K562 (cell line): ENCODE results near the gene RDH13. TPM values are rescaled to one million over a fixed set of nuclear protein-coding genes. Genes with fewer than 3 reads are reported as not detected.

Source experiments
- ATF1 ChIP-seq, 2 experiments: fragments of 450-650 bp in 1 of 2; IDR thresholded peaks; 2 replicates each; pipeline ENCODE4 v1.6.1; 2016; ENCODE audit warnings: missing compliant biosample characterization in 1 of 2, missing genetic modification characterization in 1 of 2
- BHLHE40 ChIP-seq: IDR thresholded peaks from 2 replicates; pipeline ENCODE4 v1.6.1; 2011; ENCODE audit warnings: low read length, improper control_type of control experiment
- CREB1 ChIP-seq, 2 experiments: sonication (generic) in 1 of 2; formaldehyde crosslinking in 1 of 2; IDR thresholded peaks; 2 replicates each; pipeline versions ENCODE4 v1.6.1 to v1.8.0; 2012 to 2022; ENCODE audit warnings: inconsistent platforms in 1 of 2, mild to moderate bottlenecking in 1 of 2, missing genetic modification reagents in 1 of 2, moderate library complexity in 1 of 2
- HLTF ChIP-seq: fragments of 450-650 bp; IDR thresholded peaks from 2 replicates; pipeline ENCODE4 v1.6.1; 2016
- KDM5B ChIP-seq: fragments of 200-600 bp; sonication (generic); IDR thresholded peaks from 2 replicates; pipeline ENCODE4 v1.6.1; 2012; ENCODE audit warnings: low read depth, mild to moderate bottlenecking, moderate library complexity, low read length, control low read depth, inconsistent platforms; ENCODE audit not compliant: insufficient replicate concordance
- MED1 ChIP-seq: sonication (generic); formaldehyde crosslinking; IDR thresholded peaks from 2 replicates; pipeline ENCODE4 v1.8.1; 2023; ENCODE audit warnings: missing genetic modification reagents, borderline replicate concordance
- NR2C1 ChIP-seq, 2 experiments: fragments of 450-650 bp; IDR thresholded peaks; 2 replicates each; pipeline ENCODE4 v1.6.1; 2017; ENCODE audit warnings: mild to moderate bottlenecking in 2 of 2, antibody characterized with exemption in 1 of 2, inconsistent platforms in 1 of 2, missing compliant biosample characterization in 1 of 2, missing genetic modification characterization in 1 of 2
- OTX1 ChIP-seq: fragments of 450-650 bp; formaldehyde crosslinking; IDR thresholded peaks from 2 replicates; pipeline ENCODE4 v1.4.0; 2022; ENCODE audit warnings: mild to moderate bottlenecking
- PHF8 ChIP-seq: fragments of 200-600 bp; sonication (generic); IDR thresholded peaks from 2 replicates; pipeline ENCODE4 v1.6.1; 2012; ENCODE audit warnings: mixed run types, mild to moderate bottlenecking, inconsistent platforms, low read length, moderate library complexity, borderline replicate concordance
- SIN3A ChIP-seq, 2 experiments: fragments of 150-350 bp in 1 of 2; IDR thresholded peaks; 2 replicates each; pipeline ENCODE4 v1.6.1; 2011 to 2016; ENCODE audit warnings: borderline replicate concordance in 2 of 2, low read depth in 2 of 2, low read length in 2 of 2, mild to moderate bottlenecking in 2 of 2, moderate library complexity in 2 of 2; ENCODE audit not compliant: control insufficient read depth in 1 of 2
- SPI1 ChIP-seq: IDR thresholded peaks from 2 replicates; pipeline ENCODE4 v1.6.1; 2011; ENCODE audit warnings: low read depth, low read length, control low read depth, borderline replicate concordance
- SRSF7 ChIP-seq: fragments of 200-400 bp; formaldehyde crosslinking; optimal IDR thresholded peaks from 2 replicates; pipeline ENCODE3; 2017; ENCODE audit warnings: mild to moderate bottlenecking, low read depth, low read length
- TRIM24 ChIP-seq, 2 experiments: fragments of 450-650 bp; IDR thresholded peaks; 2 replicates each; pipeline ENCODE4 v1.6.1; 2016
- ZFPM2 ChIP-seq: fragments of 250-450 bp; sonication (Bioruptor Pico); IDR thresholded peaks from 2 replicates; pipeline ENCODE4 v1.5.1; 2022; ENCODE audit warnings: mild to moderate bottlenecking
- ZKSCAN1 ChIP-seq: fragments of 150-350 bp; IDR thresholded peaks from 2 replicates; pipeline ENCODE4 v1.6.1; 2016; ENCODE audit warnings: low read depth, low read length
- ZNF12 ChIP-seq: sonication (generic); formaldehyde crosslinking; IDR thresholded peaks from 2 replicates; pipeline ENCODE4 v1.4.0; 2020; ENCODE audit warnings: mild to moderate bottlenecking, missing genetic modification reagents
- ZNF140 ChIP-seq: fragments of 250-450 bp; sonication (Bioruptor Pico); IDR thresholded peaks from 2 replicates; pipeline ENCODE4 v1.8.0; 2021; ENCODE audit warnings: moderate library complexity, mild to moderate bottlenecking, inconsistent platforms
- ZNF263 ChIP-seq: sonication (generic); formaldehyde crosslinking; IDR thresholded peaks from 2 replicates; pipeline ENCODE4 v1.8.0; 2022; ENCODE audit warnings: mild to moderate bottlenecking, missing genetic modification reagents, borderline replicate concordance
- ZNF589 ChIP-seq: fragments of 200-800 bp; sonication (Bioruptor generic); IDR thresholded peaks from 2 replicates; pipeline ENCODE4 v1.6.1; 2016; ENCODE audit warnings: low read depth, missing genetic modification characterization, missing compliant biosample characterization
- ZNF696 ChIP-seq: fragments of 250-450 bp; sonication (Bioruptor Pico); conservative IDR thresholded peaks from 2 replicates; pipeline ENCODE4 v1.4.0; 2020; ENCODE audit warnings: mild to moderate bottlenecking, moderate library complexity
- polyA plus RNA-seq, 8 experiments: library from polyadenylated mRNA; depleted of rRNA in 4 of 8; stranded (reverse) in 5 of 8; unstranded in 3 of 8; fragments of >200 nt; fragmentation: Nextera tagmentation in 2 of 8; fragmentation: Illumina TruSeq in 1 of 8; extraction: Ambion mirVana in 2 of 8; extraction: Trizol in 1 of 8; gene quantifications; 2 replicates each; pipeline versions ENCODE4 v1.2.1 to v1.2.3, GENCODE V29; 2011 to 2014; ENCODE audit warnings: inconsistent platforms in 1 of 8, missing spikeins in 1 of 8
- total RNA-seq, 7 experiments: library from RNA; depleted of rRNA in 6 of 7; stranded (reverse); fragments of >200 nt in 6 of 7; fragmentation: Illumina TruSeq in 2 of 7; extraction: Trizol in 2 of 7; gene quantifications; 2 replicates each; pipeline versions ENCODE4 v1.2.1 to v1.2.3, GENCODE V29; 2011 to 2021; ENCODE audit warnings: low replicate concordance in 1 of 7
- TF ChIP-seq, protein P1 (sequence below), 3 experiments: IDR thresholded peaks in 2 of 3; conservative IDR thresholded peaks in 1 of 3; 2 replicates each; pipeline ENCODE4 v1.5.1; 2011 to 2012; ENCODE audit warnings: low read length in 3 of 3, mild to moderate bottlenecking in 3 of 3, control low read depth in 2 of 3, improper control_type of control experiment in 1 of 3, inconsistent platforms in 1 of 3, low read depth in 1 of 3, mixed read lengths in 1 of 3, moderate library complexity in 1 of 3; ENCODE audit not compliant: insufficient read depth in 2 of 3
- TF ChIP-seq, protein P2 (sequence below): sonication (generic); formaldehyde crosslinking; IDR thresholded peaks from 2 replicates; pipeline ENCODE4 v1.9.0; 2022; ENCODE audit warnings: mild to moderate bottlenecking, missing genetic modification reagents
- TF ChIP-seq, protein P3 (sequence below), 2 experiments: fragments of 450-650 bp; conservative IDR thresholded peaks; 2 replicates each; pipeline ENCODE4 v1.6.1; 2017; ENCODE audit warnings: mild to moderate bottlenecking in 2 of 2, moderate library complexity in 2 of 2

Gene RDH13
- total and polyA plus RNA-seq, 9 of the 15 experiments (the other 6 are each of a cell fraction or from before 2014, with no cell fraction given): 7.5 to 70.3 (median 39.5) TPM

DNA sequence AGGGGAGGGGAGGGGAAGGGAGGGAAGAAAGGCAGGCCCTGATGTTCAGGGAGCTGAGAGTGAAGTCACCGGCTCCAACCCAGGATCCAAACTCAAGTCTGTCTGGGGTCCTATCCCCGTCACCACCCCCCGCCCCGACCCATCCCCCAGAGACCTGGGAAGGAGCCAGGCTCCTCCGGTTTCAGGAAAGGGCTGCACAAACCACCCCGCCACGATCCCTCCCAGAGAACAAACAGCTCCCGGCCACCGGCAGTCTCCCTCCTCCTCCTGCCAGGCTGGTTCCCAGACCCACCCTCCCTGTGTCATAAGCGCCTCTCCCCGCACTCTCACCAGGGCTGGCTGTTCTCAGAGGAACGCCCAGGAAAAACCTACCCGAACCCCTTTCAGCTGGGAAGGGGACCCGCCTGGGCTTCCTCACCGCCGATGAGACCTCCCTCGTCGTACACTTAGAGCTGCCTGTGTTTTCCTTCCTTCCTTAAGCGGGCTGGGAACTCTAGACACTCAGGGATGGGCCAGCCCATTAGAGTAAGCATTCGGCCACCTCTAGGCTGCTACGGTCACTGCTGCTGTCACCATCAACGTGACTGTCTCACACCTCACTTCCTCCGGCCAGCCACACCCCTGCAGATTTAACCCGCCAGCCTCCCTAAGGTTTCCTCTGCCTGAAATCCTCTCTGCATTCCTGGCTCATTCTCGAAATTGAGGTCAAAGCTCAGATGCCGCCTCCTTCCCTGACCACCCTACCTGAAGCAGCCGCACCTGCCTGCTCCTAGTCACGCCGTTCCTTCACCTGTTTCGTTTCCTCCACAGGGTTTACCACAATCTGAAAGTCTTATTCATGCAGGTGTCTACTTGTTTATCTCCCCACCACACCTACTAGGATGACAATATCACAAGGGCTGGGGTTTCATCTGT is 6.3 kb upstream of the RDH13 start (continued):
- TF ChIP-seq ATF1 (CRISPR knock-in tag; IDR thresholded peaks at IDR 0.05): no peak
- TF ChIP-seq ATF1 (tag; IDR thresholded peaks at IDR 0.05): peak; percentile 63
- TF ChIP-seq ZNF140: no peak
- peak; percentile 63 for TF ChIP-seq BHLHE40
- TF ChIP-seq HLTF: no peak
- peak; percentile 27; the same call in 1 of the 2 replicates for TF ChIP-seq PHF8
- TF ChIP-seq ZKSCAN1: 0 out of 2 replicates have a peak, but pooled peaks have one; percentile 20
- peak in 1 of 2 experiments; percentile 20; a peak in 1 of 4 replicates for TF ChIP-seq TRIM24 (IDR thresholded peaks at IDR 0.05)
- 0 out of 2 replicates have a peak, but pooled peaks have one; percentile 31 for TF ChIP-seq ZNF589 (CRISPR knock-in tag)
- TF ChIP-seq, protein P1, sequence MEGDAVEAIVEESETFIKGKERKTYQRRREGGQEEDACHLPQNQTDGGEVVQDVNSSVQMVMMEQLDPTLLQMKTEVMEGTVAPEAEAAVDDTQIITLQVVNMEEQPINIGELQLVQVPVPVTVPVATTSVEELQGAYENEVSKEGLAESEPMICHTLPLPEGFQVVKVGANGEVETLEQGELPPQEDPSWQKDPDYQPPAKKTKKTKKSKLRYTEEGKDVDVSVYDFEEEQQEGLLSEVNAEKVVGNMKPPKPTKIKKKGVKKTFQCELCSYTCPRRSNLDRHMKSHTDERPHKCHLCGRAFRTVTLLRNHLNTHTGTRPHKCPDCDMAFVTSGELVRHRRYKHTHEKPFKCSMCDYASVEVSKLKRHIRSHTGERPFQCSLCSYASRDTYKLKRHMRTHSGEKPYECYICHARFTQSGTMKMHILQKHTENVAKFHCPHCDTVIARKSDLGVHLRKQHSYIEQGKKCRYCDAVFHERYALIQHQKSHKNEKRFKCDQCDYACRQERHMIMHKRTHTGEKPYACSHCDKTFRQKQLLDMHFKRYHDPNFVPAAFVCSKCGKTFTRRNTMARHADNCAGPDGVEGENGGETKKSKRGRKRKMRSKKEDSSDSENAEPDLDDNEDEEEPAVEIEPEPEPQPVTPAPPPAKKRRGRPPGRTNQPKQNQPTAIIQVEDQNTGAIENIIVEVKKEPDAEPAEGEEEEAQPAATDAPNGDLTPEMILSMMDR (IDR thresholded peaks at IDR 0.05 in 2 of 3, conservative IDR thresholded peaks at IDR 0.05 in 1 of 3; ENCODE audit: insufficient read depth in 2 of 3, low read depth in 1 of 3, low read length in 3 of 3): peak; percentile 9 to 18 (median 10); a peak in 1 of 6 replicates
- 0 out of 4 replicates have a peak, but pooled peaks of 1 of the 2 experiments have one; percentile 53 for TF ChIP-seq SIN3A (IDR thresholded peaks at IDR 0.05; ENCODE audit: borderline replicate concordance in 2 of 2, control insufficient read depth in 1 of 2, low read depth in 2 of 2, low read length in 2 of 2)
- TF ChIP-seq MED1 (CRISPR knock-in tag): no peak
- no peak for TF ChIP-seq ZNF12
- no peak for TF ChIP-seq ZFPM2 (CRISPR knock-in tag)
- TF ChIP-seq, protein P2, sequence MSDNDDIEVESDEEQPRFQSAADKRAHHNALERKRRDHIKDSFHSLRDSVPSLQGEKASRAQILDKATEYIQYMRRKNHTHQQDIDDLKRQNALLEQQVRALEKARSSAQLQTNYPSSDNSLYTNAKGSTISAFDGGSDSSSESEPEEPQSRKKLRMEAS (CRISPR knock-in tag): peak; percentile 19; the same call in 1 of the 2 replicates
- no peak for TF ChIP-seq SRSF7
- no peak for TF ChIP-seq ZNF696 (CRISPR knock-in tag)
- TF ChIP-seq, protein P3, sequence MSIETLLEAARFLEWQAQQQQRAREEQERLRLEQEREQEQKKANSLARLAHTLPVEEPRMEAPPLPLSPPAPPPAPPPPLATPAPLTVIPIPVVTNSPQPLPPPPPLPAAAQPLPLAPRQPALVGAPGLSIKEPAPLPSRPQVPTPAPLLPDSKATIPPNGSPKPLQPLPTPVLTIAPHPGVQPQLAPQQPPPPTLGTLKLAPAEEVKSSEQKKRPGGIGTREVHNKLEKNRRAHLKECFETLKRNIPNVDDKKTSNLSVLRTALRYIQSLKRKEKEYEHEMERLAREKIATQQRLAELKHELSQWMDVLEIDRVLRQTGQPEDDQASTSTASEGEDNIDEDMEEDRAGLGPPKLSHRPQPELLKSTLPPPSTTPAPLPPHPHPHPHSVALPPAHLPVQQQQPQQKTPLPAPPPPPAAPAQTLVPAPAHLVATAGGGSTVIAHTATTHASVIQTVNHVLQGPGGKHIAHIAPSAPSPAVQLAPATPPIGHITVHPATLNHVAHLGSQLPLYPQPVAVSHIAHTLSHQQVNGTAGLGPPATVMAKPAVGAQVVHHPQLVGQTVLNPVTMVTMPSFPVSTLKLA (conservative IDR thresholded peaks at IDR 0.05): peak in 1 of 2 experiments; percentile 60; a peak in 1 of 4 replicates
- 0 out of 2 replicates have a peak, but pooled peaks have one; percentile 13 for TF ChIP-seq ZNF263 (CRISPR knock-in tag)
- TF ChIP-seq NR2C1 (IDR thresholded peaks at IDR 0.05): no peak
- TF ChIP-seq NR2C1 (tag; IDR thresholded peaks at IDR 0.05): no peak
- TF ChIP-seq OTX1 (CRISPR knock-in tag): no peak
- peak; percentile 55 for TF ChIP-seq KDM5B
- TF ChIP-seq CREB1 (IDR thresholded peaks at IDR 0.05): peak; percentile 61; the same call in 1 of the 2 replicates
- no peak for TF ChIP-seq CREB1 (CRISPR knock-in tag; IDR thresholded peaks at IDR 0.05)
- TF ChIP-seq SPI1: peak; percentile 64
